Adipose tissue (tissue), 3 donors: ENCODE data around the gene TMEM63A. TPM values are rescaled to one million over a fixed set of nuclear protein-coding genes. Genes with fewer than 3 reads are reported as not detected.
"Not testable (repeated sequence)": the region's sequence is repeated elsewhere in the genome, so short reads cannot be mapped to it uniquely, and the experiment has no call there.

Experiments used
- H3K27ac ChIP-seq: one replicate; pipeline ENCODE4 v1.5.1; 2013; ENCODE audit warnings: low read depth, low read length
- WGBS, 3 donors: extraction: QIAGEN DNeasy Blood & Tissue Kit; methylation state at CpG; one replicate each; pipeline ENCODE4 v1.1.7; 2013; 5-methylcytosine and 5-hydroxymethylcytosine counted together
- polyA plus RNA-seq, 3 donors: library from polyadenylated mRNA; stranded (reverse); fragments of 200-250 nt; gene quantifications; one replicate each; pipeline ENCODE4 v1.2.3, GENCODE V29; 2013
- donor health status: healthy with polysubstance abuse.
- donor health status: Bipolar disorder and iron deficiency.
- donor health status: healthy.

Gene TMEM63A
- polyA plus RNA-seq, result 10 to 100 TPM; 26.2 to 51.8 (median 45.9) TPM

- H3K27ac ChIP-seq, result peak within 1 kb of the TSS; percentile 29
- 0 to 1% (median 0%) methylated on average over 56 to 64 of the region's 64 CpGs for WGBS, 3 donors
These were observed at the start of gene TMEM63A for GRCh38 chr1:225881959-225882693. Gene TMEM63A, minus strand, starts transcription at chr1:225882380. Its CDS starts 4,800 bp downstream, at chr1:225877580.

DNA sequence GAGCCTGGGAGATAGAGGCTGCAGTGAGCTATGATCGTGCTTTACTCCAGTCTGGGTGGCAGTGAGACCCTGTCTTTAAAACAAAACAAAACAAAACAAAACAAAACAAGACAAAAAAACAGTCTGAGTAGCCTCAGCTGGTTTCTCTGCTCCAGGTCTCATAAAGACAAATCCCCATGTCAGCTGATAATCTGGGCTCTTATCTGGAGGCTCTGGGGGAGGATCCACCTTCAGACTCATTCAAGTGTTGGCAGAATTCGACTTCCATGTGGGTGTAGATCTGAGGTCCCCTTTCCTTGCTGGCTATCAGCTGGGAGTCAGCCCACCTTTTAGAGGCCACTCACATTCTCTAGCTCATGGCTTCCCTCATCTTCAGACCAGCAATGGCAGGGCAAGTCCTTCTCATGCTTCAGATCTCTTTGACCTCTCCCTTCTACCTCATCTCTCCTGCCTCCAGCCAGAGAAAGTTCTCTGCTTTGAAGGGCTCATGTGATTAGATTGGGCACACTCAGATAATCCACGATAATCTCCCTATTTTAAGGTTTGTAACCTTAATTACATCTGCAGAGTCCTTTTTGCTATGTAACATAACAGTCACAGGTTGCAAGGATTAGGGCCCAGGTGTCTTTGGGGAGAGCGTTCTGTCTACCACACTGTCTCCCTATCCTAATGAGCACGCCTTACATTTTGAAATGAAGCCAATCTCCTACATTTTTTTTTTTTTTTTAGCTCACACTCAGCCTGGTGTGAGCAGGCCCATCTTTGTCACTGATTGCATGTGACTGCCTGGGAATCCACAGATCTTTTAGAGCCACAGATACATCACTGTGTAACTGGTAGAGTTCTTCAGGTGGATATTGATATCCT is 49.3 kb upstream of the TMEM63A start:
- 84 to 88% (median 86%) methylated on average over 5 of the region's 5 CpGs for WGBS, 3 donors
- H3K27ac ChIP-seq, result no peak overlapping the region

GRCh38 chr1:225930566-225930965 is 48.4 kb upstream of the TMEM63A start:
- 91 to 97% (median 95%) methylated on average over 2 of the region's 2 CpGs for WGBS, 3 donors

DNA sequence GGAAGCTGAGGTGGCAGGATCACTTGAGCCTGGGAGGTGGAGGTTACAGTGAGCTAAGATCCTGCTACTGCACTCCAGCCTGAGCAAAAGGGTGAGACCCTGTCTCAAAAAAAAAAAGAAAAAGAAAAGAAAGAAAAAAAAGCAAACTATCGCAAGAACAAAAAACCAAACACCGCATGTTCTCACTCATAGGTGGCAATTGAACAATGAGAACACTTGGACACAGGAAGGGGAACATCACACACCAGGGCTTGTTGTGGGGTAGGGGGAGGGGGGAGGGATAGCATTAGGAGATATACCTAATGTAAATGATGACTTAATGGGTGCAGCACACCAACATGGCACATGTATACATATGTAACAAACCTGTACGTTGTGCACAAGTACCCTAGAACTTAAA is 47.3 kb upstream of the TMEM63A start:
- 91 to 97% (median 97%) methylated on average over 3 of the region's 3 CpGs for WGBS, 3 donors

More at GRCh38 chr1:225930566-225930965, 48.4 kb upstream of the TMEM63A start:
- H3K27ac ChIP-seq, result no peak overlapping the region

GRCh38 chr1:225928186-225929175 is 46.3 kb upstream of the TMEM63A start:
- no peak overlapping the region for H3K27ac ChIP-seq
- 86 to 90% (median 90%) methylated on average over 14 of the region's 14 CpGs for WGBS, 3 donors

More for the DNA sequence above, 47.3 kb upstream of the TMEM63A start:
- not testable (repeated sequence) for H3K27ac ChIP-seq

DNA sequence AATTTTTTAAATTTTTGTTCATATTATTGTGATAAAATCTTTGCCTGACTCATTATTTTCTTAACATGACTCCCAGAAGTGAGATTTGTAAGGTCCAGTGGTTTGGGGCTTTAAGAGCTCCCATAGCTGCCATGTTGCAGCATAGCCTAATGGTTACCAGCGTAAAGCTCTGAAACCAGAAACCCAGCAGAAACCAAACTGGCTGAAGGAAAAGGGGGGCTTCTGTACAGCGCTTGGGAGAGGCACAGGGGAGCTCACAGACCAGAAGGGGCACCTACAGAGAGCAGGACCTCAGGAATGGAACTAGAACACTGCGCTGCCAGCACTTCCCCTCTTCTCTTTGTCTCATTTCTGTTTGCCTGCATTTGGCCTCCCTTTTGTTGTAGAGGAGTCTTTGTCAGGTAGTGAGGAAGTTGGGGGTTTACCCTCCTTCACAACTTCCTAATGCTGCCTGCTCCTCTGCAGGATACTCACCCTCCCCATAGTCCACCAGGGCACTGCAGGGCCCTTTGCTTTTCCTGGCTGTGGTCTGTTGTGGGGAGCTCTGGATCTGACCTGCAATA is 44.5 kb upstream of the TMEM63A start:
- WGBS, 3 donors, result 72 to 94% (median 73%) methylated on average over 3 of the region's 3 CpGs
- no peak overlapping the region for H3K27ac ChIP-seq

DNA sequence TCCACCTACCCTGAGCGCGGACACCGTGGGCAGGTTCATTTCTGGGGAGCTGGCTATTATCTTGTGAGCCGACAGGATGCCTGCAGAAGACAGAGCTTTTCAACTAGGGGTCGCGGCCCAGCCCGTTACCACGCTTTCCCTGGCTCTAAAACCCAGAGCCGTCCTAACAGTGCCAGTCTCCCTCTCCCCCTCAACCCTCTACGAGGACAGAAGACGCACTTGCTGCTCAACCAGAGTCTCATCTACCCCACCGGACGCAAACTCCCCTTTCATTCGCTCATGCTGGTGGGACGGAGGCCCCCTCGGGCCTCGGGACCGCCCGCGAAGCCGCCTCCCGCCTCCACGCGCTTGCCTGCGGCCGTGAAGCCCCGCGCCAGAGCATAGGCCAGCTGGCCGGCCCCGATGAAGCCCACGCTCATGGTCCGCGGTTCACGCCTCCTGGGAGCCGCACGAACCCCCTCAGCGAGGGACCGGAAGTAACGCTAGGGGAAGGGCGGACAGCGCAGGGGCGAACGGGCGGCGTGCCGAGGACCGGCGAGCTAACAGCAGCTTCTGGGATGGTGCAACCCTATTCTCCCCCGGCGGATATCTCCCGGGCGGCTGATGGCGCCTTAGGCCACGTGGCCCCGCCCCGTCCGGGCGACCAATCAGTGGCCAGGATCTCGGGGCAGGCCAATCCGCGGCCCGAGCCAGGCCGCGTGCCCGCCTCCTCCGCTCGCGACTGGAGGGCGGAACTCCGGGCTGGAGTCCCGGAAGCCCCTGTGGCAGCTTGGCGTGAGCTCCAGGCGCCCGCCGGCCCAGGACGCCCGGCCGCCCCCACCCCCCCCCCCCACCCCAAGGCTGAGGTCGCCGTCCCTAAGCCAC is 41.7 kb upstream of the TMEM63A start, which contains the start of gene PYCR2:
Gene PYCR2, minus strand, starts transcription at position 559 of the 864 bp plus-strand sequence. Its CDS starts 140 bp downstream, at position 419.
- 0 to 1% (median 0%) methylated on average over 67 to 80 of the region's 80 CpGs for WGBS, 3 donors
- no peak within 1 kb of the TSS for H3K27ac ChIP-seq

- no peak overlapping the region for H3K27ac ChIP-seq
- WGBS, 3 donors, result 0 to 6% (median 1%) methylated on average over 8 of the region's 8 CpGs
These were observed 41.2 kb upstream of the TMEM63A start for GRCh38 chr1:225923381-225923691.

- H3K27ac ChIP-seq, result no peak overlapping the region
- WGBS, 3 donors, result 83 to 92% (median 91%) methylated on average over 23 of the region's 23 CpGs
These were observed 39.8 kb upstream of the TMEM63A start for GRCh38 chr1:225921734-225922709.

DNA sequence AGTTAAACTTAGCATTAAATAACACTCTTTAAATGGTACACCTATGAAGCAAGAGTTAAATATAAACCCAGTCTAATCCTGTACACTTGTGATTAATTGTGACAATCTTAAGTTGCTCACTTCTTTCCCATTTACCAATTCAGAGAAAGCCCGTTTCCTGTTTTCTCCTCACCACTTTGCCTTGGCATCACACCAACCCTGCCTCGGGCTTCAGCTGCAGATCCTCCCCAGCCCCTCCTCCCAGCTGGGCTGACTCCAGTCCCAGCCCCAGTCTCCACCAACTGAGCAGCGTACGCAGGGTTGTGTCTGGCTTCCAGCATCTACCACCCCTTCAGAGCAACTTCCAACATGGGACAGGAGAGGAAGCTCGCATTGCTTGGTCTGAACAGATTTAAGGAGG is 37.7 kb upstream of the TMEM63A start:
- no peak overlapping the region for H3K27ac ChIP-seq
- WGBS, 3 donors, result 18 to 27% (median 24%) methylated on average over 5 of the region's 5 CpGs

- H3K27ac ChIP-seq, result no peak overlapping the region
- 91 to 99% (median 93%) methylated on average over 4 of the region's 4 CpGs for WGBS, 3 donors
These were observed 36.1 kb upstream of the TMEM63A start for GRCh38 chr1:225918280-225918679.

GRCh38 chr1:225917536-225917935 is 35.4 kb upstream of the TMEM63A start:
- 87 to 91% (median 88%) methylated on average over 5 of the region's 5 CpGs for WGBS, 3 donors
- H3K27ac ChIP-seq, result no peak overlapping the region

DNA sequence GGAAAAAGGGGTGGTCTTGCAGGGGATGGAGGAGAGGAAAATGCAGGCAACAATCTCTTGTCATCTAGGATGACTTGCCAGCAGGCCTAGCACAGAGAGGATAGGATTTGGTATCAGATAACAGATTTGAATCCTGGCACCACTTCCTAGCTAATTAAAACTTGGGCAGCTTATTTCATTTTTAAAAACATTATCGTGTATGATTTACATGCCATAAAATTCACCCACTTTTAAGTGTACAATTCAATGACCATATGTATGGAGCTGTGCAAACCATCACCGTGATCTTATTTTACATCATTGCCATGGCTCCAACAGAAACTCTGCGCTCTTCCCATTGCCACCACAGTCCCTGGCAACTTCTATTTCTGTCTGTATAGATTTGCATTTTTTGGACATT is 34.9 kb upstream of the TMEM63A start:
- WGBS, 3 donors, result 90 to 98% (median 94%) methylated on average over 3 of the region's 3 CpGs
- no peak overlapping the region for H3K27ac ChIP-seq

DNA sequence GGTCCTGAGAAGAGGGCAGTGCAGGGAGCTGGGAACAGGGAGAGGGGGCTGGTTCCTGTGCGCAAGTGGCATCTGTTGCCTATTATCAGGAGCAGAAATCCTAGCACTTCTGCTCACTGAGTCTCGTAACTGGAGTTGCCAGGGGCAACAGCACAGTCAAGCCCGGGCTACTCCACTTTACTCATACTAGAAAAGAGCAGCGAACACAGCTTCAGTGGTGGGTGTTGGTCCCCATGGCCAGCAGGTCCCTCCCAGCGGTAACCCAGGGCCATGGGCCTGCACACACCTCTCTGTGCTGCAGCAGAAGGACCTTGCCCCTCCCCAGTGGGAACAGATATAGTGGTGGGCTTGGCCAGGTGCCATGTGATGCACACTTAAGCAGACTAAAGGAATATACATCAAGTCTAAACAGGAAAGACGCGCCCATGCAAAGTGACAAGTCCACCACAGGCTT is 33.4 kb upstream of the TMEM63A start:
- 88 to 95% (median 93%) methylated on average over 7 of the region's 7 CpGs for WGBS, 3 donors
- H3K27ac ChIP-seq, result no peak overlapping the region

- H3K27ac ChIP-seq, result no peak overlapping the region
- 87 to 93% (median 93%) methylated on average over 6 of the region's 6 CpGs for WGBS, 3 donors
These were observed 32.8 kb upstream of the TMEM63A start for GRCh38 chr1:225914947-225915346.

DNA sequence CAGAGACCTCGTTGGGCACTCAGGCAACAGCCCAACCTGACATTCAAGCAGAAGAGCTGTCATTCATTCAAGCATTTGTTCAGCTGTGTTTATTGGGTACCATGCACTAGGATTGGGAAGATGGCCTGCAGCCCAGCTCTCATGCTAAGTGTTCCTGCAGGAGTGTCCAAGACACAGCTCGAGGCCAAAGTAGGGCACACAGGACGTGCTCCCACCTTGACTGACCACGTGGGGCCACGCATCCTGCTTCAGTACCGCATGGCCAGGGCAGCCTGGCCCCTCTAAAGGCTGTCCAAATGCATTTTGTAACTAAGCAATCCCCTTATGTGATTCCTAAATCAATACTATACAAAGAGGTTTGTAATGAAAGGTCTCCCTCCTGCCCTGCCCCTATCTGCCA is 32.2 kb upstream of the TMEM63A start:
- no peak overlapping the region for H3K27ac ChIP-seq
- WGBS, 3 donors, result 79 to 91% (median 84%) methylated on average over 6 of the region's 6 CpGs
